Central memory CD4-positive, alpha-beta T cell (primary cell): ENCODE data around the gene SLC38A10.
A peak's percentile ranks its signal among the peaks of the same experiment; 100 is the strongest.

Experiments used
- DNase-seq: peaks from one replicate; pipeline ENCODE4 v3.0.0; 2022
- total RNA-seq, 3 experiments: gene quantifications; one replicate each; lab custom pipeline; 2026; lab: John Stamatoyannopoulos, UW

SLC38A10 gene
- 77.5 to 97.7 (median 97.2) reads per million in 3 experiments for total RNA-seq

DNA sequence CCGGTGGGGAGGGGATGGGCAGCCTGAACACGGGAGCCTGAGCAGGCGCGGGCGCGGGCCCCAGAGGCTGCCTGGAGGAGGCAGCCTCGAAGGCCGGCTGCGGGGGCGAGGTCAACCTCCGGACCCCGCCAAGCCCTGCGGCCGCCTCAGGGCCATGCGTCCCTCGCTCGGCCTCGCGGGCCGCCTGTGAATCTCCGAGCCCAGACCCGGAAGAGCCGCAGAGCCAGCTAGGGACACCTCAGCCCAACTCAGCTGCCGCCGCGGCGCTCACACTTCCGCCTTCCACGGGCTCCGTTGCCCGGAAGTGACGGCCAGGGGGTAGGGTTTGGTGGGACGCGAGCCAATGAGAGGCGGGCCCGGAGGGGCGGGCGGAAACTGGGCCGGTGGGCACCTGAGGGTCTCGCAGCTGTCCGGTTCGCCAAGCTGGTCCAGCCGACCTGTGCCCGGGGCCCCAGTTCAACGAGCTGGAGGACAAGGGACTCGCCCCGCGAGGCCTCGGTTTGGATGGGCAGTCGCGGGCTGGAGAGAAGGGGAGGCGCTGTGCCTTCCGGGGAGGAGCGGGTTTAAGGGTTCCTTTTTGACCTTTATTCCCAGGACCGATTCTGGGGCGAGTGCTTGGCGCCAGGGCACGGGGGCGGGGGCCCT, at the start of gene SLC38A10:
SLC38A10 (minus strand) TSS at position 277 of the 645 bp plus-strand sequence. CDS start 386 bp downstream, outside the sequence.
- peak; percentile 87 for DNase-seq

DNA sequence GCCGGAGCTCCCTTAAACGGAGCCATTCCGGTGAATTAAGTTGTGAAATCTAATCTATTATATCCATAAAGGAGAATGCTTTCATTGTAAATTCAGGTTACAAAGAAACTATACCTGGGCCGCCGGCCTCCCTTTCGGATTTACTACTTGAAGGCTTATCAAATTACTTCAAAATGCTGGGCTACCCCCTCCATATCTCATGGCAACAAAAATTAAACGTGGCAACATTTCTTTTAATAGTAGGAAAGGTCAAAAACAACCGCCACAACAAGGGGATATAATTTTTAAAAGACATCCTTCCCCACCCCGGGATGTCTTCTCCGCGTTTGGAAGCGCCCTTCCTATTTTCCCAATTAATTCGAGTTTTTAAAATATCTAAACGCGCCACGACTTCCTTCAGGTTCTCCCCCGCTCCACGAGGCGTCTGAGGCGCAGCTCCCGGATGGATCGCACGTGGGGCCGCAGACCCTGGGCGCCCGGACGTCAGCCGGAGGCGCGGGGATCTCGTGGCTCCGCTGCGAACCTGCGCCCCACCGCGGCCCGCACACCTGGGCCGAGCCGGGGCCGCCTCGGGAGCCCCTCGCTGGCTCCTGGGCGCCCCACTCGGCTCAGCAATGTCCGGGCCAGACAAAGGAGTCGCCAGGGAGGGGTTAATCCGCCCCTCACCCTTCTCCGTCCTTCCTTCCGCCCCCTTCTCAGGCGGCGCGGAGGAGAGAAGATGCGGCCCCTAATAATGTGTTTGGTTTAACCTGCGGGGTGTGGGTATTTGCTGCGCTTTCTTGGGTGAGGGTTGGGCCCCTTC, 47.4 kb upstream of the SLC38A10 start:
- DNase-seq, result no peak

- DNase-seq, result no peak
Measured at GRCh38 chr17:81341516-81342268, 46.6 kb upstream of the SLC38A10 start.

DNA sequence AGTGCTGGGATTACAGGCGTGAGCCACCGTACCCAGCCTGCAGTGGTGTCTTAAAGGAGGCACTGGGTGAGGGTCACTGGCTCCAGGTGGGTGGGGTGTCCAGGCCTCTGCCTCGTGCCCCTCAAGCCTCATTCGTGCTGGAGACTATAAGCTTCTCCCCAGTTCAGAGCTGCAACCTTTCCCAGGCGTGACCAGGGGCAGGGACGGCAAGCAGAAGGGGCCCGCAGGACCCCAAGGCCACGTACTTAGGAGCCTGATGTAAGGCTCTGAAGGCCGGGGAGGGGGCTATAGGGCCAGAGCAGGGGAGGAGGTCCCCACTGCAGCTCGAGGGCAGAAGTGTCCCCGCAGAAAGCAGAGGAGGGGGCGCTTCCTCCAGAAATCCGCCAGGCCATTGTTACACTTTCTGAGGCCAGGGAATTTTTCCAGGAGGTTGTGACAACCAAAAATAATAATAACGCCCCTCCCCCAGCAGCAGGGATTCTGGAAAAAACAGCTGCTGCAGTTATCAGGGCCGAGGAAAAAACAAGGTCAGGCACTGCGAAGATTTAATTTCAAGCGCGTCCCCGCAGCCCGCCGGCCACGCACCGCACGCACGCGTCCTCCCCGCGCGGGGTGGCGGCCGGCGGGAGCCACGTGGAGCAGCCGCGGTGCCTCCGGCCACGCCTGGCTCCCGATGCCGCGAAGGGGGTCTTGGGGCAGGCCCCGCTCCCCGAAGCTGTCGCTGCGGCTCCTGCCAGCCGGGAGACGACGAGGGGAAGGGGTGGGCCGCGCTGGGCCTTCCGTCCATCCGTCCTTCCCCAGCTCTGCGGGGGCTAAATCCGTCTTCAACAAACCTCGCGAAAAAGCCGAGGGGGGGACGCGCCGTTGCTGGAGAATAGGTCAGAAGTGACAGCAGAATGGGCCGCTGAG, 45.8 kb upstream of the SLC38A10 start:
- no peak for DNase-seq

DNA sequence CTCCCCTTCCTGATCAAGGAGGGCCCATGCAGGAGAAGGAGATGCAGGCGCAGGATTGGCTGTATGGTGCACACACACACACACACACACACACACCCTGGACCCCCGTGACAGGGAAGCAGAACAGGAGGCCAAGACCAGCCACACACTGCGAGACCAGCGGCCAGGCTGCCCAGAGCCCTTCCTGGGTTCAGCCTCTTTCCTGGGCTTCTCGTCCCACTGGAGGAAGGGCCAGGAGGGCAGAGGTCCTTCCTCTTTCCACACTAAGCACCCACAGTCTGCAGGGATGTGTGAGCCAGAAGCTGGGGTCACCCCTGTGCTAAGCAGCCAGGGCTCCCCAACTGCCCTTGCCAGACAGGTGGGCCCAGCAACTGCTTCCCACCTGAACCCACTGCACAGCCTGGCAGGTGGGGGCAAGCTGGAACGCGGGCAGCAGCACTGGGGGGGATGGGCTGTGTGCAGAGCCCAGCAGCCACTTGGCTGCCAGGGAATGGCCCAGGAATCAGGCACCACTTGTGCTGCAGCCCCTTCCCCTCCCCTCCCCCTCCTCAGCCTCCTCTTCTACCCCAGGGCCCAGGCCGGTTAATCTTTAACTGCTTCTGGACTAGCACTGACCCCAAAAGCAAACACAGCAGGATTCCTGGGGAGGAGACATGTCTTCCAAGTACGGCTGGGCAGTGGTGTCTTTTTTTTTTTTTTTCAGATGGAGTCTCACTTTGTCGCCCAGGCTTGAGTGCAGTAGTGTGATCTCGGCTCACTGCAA, 44.6 kb upstream of the SLC38A10 start:
- DNase-seq, result no peak

DNA sequence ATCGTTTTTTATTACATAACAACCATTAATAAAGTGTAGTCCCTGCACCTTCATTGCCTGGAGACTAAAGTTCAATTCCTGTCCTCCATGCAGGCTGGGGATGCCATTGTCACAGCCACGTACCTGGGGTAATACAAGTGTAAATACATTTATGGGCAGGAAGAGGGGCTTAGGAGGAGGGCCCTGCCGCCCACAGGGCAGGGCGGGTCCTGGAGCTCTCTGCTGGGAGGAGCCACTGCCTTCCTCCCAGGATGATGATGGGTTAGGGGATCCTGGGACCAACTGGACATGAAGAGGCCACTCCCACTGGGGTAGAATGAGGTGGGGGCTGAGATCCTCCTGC, 44.1 kb upstream of the SLC38A10 start:
- no peak for DNase-seq

DNA sequence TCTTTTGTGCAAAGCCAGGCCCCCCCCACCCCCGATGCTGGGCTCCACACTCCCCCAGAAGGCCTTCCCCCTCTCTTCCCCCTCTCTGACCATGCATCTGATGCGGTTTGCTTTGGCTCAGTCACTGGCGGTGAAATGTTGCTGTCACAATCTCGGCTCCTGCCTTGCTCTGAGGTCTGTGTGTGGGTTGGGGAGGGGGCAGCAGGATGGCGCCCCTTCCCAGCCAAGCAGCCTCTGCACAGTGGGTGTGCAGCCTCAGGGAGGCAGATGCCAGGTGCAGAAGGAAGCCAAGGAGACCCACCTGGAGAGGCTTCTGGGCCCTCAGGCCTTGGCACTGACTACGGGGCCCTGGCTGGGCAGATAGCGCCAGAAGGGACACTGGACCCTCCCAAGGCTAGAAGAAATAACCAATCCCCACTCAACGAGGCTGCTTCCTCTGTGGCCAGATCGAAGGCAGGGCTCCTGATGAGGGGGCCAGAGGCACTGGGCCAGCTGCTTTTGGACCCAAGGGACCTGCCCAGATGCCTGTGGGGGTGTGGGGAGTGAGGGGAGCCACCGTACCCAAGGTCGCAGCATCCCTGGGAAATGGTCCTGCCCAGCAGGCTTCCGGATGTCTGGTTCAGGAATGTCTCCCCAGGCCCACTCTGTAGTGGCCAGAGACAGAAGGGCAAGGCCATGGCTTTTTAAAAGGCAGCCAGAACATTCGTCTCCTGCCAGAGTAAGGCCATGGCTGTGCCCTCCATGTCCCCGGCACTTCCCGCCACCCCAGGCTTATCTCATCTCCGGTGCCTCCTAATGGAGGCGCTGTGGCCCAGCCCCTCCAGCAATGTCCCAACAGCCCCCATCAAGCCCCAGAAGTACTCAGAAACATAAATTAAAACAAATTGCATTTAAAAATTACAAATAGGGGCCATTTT, 43.4 kb upstream of the SLC38A10 start:
- no peak for DNase-seq

- no peak for DNase-seq
Measured at GRCh38 chr17:81337476-81337879, 42.4 kb upstream of the SLC38A10 start.

GRCh38 chr17:81336930-81337325, 41.8 kb upstream of the SLC38A10 start:
- DNase-seq, result no peak

GRCh38 chr17:81336296-81336929, 41.3 kb upstream of the SLC38A10 start:
- no peak for DNase-seq

GRCh38 chr17:81335773-81336157, 40.7 kb upstream of the SLC38A10 start:
- DNase-seq, result no peak

DNA sequence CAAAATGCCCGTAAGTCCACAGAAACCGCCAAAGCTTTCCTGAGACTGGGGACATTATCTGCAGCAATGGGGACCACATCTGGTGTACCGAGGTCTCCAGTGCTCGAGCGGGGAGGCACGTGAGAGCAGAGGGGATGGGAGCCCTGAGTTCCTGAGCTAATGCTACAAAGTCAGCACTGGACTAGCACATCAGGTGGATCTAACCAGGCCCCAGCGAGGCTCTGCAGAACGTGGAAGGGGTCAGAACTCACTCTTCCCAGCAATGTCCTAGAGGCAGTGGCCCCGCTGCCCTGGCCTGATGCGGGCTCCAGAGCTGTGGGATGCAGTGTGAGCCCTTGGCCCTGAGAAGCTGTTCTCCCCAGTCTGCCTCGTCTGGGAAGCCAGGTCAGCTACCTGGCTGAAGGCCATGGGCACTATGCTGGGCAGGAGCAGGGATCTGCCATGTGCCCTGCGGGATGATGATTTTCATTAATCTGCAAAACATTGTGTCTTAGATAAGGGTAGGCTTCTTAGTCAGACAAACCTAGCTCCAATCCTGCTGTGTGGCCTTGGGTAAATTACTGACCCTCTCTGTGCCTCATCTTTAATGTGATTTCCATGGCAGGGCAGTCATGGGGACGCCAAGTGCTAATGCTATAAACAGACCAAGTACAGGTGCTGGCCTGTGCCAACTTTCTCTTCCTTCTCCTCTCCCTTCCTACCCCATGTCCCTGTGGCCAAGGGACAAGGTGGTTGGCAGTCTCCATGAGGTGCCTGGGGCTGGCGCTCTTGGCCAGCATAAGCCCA, 40.1 kb upstream of the SLC38A10 start:
- no peak for DNase-seq

- no peak for DNase-seq
Measured at GRCh38 chr17:81334391-81334901, 39.3 kb upstream of the SLC38A10 start.

GRCh38 chr17:81333616-81334368, 38.7 kb upstream of the SLC38A10 start:
- no peak for DNase-seq

DNA sequence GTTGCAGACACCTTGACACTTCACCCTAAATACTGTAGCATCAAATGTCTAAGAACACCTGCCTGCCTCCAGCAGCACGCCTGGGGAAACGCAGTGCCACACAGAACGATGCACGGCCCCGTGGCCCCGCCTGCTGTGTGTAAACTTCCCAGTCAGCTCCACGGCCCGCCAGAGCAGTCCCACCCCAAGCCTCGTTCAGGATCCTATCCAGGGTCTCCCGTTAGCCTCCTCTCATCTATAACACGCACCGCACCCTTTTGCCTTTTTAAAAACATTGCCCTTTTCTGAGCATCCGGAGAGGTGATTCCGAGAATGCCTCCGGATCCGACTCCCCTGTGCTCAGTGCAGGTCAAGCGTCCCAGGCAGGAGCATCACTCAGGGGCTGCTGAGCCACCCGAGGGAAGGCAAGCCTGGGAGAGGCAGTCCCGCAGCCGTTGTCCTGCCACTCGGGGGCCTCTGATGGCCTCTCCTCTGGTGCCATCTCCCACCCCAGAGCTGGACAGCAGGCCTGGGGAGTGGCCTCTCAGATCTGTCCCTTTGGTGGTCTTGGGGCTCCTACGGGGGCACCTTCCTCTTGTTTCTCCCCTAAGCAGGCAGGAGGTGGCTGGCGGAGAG, 37.9 kb upstream of the SLC38A10 start:
- no peak for DNase-seq

- no peak for DNase-seq
Measured at GRCh38 chr17:81332118-81332834, 37.2 kb upstream of the SLC38A10 start.

GRCh38 chr17:81331527-81332043, 36.5 kb upstream of the SLC38A10 start:
- DNase-seq, result no peak
